Measurements from ENCODE around the gene GLI2.

Gene GLI2

GRCh38 chr2:120758181-120759144 lies 22.8 kb downstream of the GLI2 start:
- peak; percentile 42 for DNase-seq (ENCODE audit: low spot score)

GRCh38 chr2:120759543-120760331 lies 24.1 kb downstream of the GLI2 start:
- no peak for DNase-seq (ENCODE audit: low spot score)

- DNase-seq (ENCODE audit: low spot score), result no peak
Measured at GRCh38 chr2:120760446-120761135, 24.9 kb downstream of the GLI2 start.

GRCh38 chr2:120761164-120761861 lies 25.6 kb downstream of the GLI2 start:
- no peak for DNase-seq (ENCODE audit: low spot score)

- DNase-seq (ENCODE audit: low spot score), result no peak
Measured at GRCh38 chr2:120761911-120762310, 26.2 kb downstream of the GLI2 start.

- no peak for DNase-seq (ENCODE audit: low spot score)
Measured at GRCh38 chr2:120762341-120763061, 26.8 kb downstream of the GLI2 start.

GRCh38 chr2:120763508-120763907 lies 27.8 kb downstream of the GLI2 start:
- no peak for DNase-seq (ENCODE audit: low spot score)

GRCh38 chr2:120763931-120764330 lies 28.3 kb downstream of the GLI2 start:
- no peak for DNase-seq (ENCODE audit: low spot score)

GRCh38 chr2:120764492-120764891 lies 28.8 kb downstream of the GLI2 start:
- DNase-seq (ENCODE audit: low spot score), result no peak

GRCh38 chr2:120764991-120765677 lies 29.5 kb downstream of the GLI2 start:
- no peak for DNase-seq (ENCODE audit: low spot score)

- DNase-seq (ENCODE audit: low spot score), result no peak
Measured at GRCh38 chr2:120765678-120766469, 30.2 kb downstream of the GLI2 start.

GRCh38 chr2:120766470-120767351 lies 31.0 kb downstream of the GLI2 start:
- no peak for DNase-seq (ENCODE audit: low spot score)

- DNase-seq (ENCODE audit: low spot score), result no peak
Measured at GRCh38 chr2:120767486-120768005, 31.9 kb downstream of the GLI2 start.

- no peak for DNase-seq (ENCODE audit: low spot score)
Measured at GRCh38 chr2:120768112-120769048, 32.7 kb downstream of the GLI2 start.

GRCh38 chr2:120769076-120769786 lies 33.6 kb downstream of the GLI2 start:
- DNase-seq (ENCODE audit: low spot score), result no peak

GRCh38 chr2:120769787-120770120 lies 34.1 kb downstream of the GLI2 start:
- no peak for DNase-seq (ENCODE audit: low spot score)

GRCh38 chr2:120770176-120770575 lies 34.5 kb downstream of the GLI2 start:
- DNase-seq (ENCODE audit: low spot score), result no peak

Data from globus pallidus (tissue), 1 donor.